SU-DHL-6 (cell line): ENCODE data around the gene S100A16.

ENCODE experiments used
- H2AFZ ChIP-seq: fragments of 200-600 bp; sonication (generic); 2 replicates; pipeline ENCODE4 v1.6.1; 2014; ENCODE audit warnings: low read depth, mild to moderate bottlenecking, moderate library complexity, mixed read lengths, antibody characterized with exemption, low read length; ENCODE audit not compliant: severe bottlenecking
- H3F3A ChIP-seq: fragments of 200-600 bp; shearing (Covaris generic); 2 replicates; pipeline ENCODE4 v1.6.0; 2016; ENCODE audit warnings: antibody characterized with exemption, mild to moderate bottlenecking; ENCODE audit not compliant: insufficient read depth
- H3K27ac ChIP-seq: fragments of 200-600 bp; sonication (generic); 2 replicates; pipeline ENCODE4 v1.5.1; 2016; ENCODE audit warnings: low read depth, mild to moderate bottlenecking, low read length, moderate library complexity, mixed read lengths
- H3K27me3 ChIP-seq: fragments of 200-600 bp; sonication (generic), shearing (Covaris generic); 2 replicates; pipeline ENCODE4 v1.6.0; 2014; ENCODE audit warnings: mild to moderate bottlenecking, low read length
- H3K36me3 ChIP-seq: fragments of 200-600 bp; sonication (generic); 2 replicates; pipeline ENCODE4 v1.6.1; 2014; ENCODE audit warnings: mild to moderate bottlenecking, low read length, mixed read lengths
- H3K4me2 ChIP-seq: fragments of 300-600, 200-600 bp; shearing (Covaris generic), sonication (generic); 2 replicates; pipeline ENCODE4 v1.6.0; 2014; ENCODE audit warnings: low read length, low read depth, mild to moderate bottlenecking; ENCODE audit not compliant: poor library complexity, severe bottlenecking
- H3K4me3 ChIP-seq: fragments of 200-600 bp; sonication (generic); 2 replicates; pipeline ENCODE4 v1.5.1; 2014; ENCODE audit warnings: antibody characterized with exemption, low read length, mild to moderate bottlenecking, mixed read lengths; ENCODE audit not compliant: insufficient read depth, poor library complexity, severe bottlenecking
- H3K79me2 ChIP-seq: fragments of 200-600 bp; sonication (generic); 2 replicates; pipeline ENCODE4 v1.6.1; 2014; ENCODE audit warnings: mild to moderate bottlenecking, low read length, moderate library complexity; ENCODE audit not compliant: insufficient read depth
- H3K9ac ChIP-seq: fragments of 200-600 bp; sonication (generic); 2 replicates; pipeline ENCODE4 v1.7.0; 2014; ENCODE audit warnings: mild to moderate bottlenecking, low read length
- H3K9me2 ChIP-seq: fragments of 200-600 bp; sonication (generic); replicated peaks from 2 replicates; pipeline ENCODE4 v1.6.1; 2014; ENCODE audit warnings: low read length; ENCODE audit not compliant: insufficient read depth
- H3K9me3 ChIP-seq: fragments of 200-600 bp; sonication (generic); 2 replicates; pipeline ENCODE4 v1.6.1; 2014; ENCODE audit warnings: low read length, mixed read lengths; ENCODE audit not compliant: insufficient read depth
- H4K20me1 ChIP-seq: fragments of 200-600 bp; sonication (generic); 2 replicates; pipeline ENCODE4 v1.6.1; 2014; ENCODE audit warnings: low read depth, mild to moderate bottlenecking, antibody characterized with exemption, low read length, moderate library complexity, mixed read lengths
- EZH2phosphoT487 ChIP-seq: fragments of 200-600 bp; sonication (generic), shearing (Covaris generic); conservative IDR thresholded peaks from 2 replicates; pipeline ENCODE4 v1.6.1; 2018; ENCODE audit warnings: mild to moderate bottlenecking, antibody characterized with exemption, low read length, moderate library complexity, mixed read lengths
- TF ChIP-seq, protein P1 (sequence below): fragments of 200-600 bp; sonication (generic); IDR thresholded peaks from one replicate; pipeline ENCODE4 v1.5.1; 2017; ENCODE audit warnings: antibody characterized with exemption, mild to moderate bottlenecking, low read length, moderate library complexity; ENCODE audit not compliant: insufficient read depth, poor library complexity, severe bottlenecking

The S100A16 gene

GRCh38 chr1:153616917-153617311 lies 4.0 kb upstream of the S100A16 start:
- H3K9me3 ChIP-seq = no peaks in the 10 kb centered on the region
- no peak overlapping the region for H3K4me3 ChIP-seq
- H3K9ac ChIP-seq = no peak overlapping the region
- H3K27me3 ChIP-seq = no peaks in the 10 kb centered on the region
- no peak overlapping the region for H3K4me2 ChIP-seq
- no peaks in the 10 kb centered on the region for H4K20me1 ChIP-seq
- TF ChIP-seq, protein P1, sequence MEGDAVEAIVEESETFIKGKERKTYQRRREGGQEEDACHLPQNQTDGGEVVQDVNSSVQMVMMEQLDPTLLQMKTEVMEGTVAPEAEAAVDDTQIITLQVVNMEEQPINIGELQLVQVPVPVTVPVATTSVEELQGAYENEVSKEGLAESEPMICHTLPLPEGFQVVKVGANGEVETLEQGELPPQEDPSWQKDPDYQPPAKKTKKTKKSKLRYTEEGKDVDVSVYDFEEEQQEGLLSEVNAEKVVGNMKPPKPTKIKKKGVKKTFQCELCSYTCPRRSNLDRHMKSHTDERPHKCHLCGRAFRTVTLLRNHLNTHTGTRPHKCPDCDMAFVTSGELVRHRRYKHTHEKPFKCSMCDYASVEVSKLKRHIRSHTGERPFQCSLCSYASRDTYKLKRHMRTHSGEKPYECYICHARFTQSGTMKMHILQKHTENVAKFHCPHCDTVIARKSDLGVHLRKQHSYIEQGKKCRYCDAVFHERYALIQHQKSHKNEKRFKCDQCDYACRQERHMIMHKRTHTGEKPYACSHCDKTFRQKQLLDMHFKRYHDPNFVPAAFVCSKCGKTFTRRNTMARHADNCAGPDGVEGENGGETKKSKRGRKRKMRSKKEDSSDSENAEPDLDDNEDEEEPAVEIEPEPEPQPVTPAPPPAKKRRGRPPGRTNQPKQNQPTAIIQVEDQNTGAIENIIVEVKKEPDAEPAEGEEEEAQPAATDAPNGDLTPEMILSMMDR = no peak
- no peak for TF ChIP-seq EZH2phosphoT487
- H3F3A ChIP-seq = no peaks in the 10 kb centered on the region
- no peak overlapping the region for H2AFZ ChIP-seq
- H3K36me3 ChIP-seq = no peaks in the 10 kb centered on the region
- no peaks in the 10 kb centered on the region for H3K79me2 ChIP-seq
- H3K27ac ChIP-seq = no peak overlapping the region
- no peaks in the 10 kb centered on the region for H3K9me2 ChIP-seq

- Histone ChIP-seq H2AFZ (no peak within 1 kb of the TSS), H3K9me2 (no peaks in the 10 kb centered on the region), H3K36me3 (no peaks in the 10 kb centered on the region), H3K4me3 (no peak within 1 kb of the TSS), H3K4me2 (no peak within 1 kb of the TSS), H3K9me3 (no peaks in the 10 kb centered on the region), H3K9ac (no peak within 1 kb of the TSS), H3K27me3 (no peaks in the 10 kb centered on the region), H3K27ac (no peak within 1 kb of the TSS), H3K79me2 (no peaks in the 10 kb centered on the region), H3F3A (no peaks in the 10 kb centered on the region), H4K20me1 (no peaks in the 10 kb centered on the region)
- TF ChIP-seq, protein P1 = no peak
- no peak for TF ChIP-seq EZH2phosphoT487
These were observed 3.4 kb upstream of the S100A16 start, which contains the start of gene S100A14 for GRCh38 chr1:153616144-153616916. S100A14 (minus strand) TSS chr1:153616325; CDS start chr1:153615858, 467 bp downstream.

DNA sequence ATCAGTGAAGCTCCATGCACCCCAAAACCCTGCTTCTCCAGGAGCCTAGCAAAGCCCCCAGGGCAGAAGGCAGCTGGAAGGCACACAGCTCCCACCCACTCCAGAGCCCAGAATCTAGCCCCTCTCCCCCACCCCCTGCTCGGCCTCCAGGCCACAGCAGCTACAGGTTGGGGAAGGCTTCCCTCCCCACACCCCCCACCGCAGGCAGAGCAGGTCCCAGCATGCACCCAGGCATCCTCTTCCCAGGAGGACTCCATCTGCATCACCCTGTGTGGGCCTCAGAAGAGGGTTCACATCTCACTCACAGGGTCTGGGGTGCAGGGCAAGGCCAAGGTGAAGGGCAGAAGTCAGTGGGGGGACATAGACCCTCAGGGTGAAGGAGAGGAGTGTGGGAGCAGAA lies 2.5 kb upstream of the S100A16 start:
- Histone ChIP-seq H3K4me2 (no peak overlapping the region), H3K9me3 (no peaks in the 10 kb centered on the region), H2AFZ (no peak overlapping the region), H4K20me1 (no peaks in the 10 kb centered on the region), H3K36me3 (no peaks in the 10 kb centered on the region), H3K27me3 (no peaks in the 10 kb centered on the region), H3K9me2 (no peaks in the 10 kb centered on the region), H3K9ac (no peak overlapping the region), H3F3A (no peaks in the 10 kb centered on the region), H3K4me3 (no peak overlapping the region), H3K79me2 (no peaks in the 10 kb centered on the region), H3K27ac (no peak overlapping the region)
- TF ChIP-seq, protein P1 = no peak
- no peak for TF ChIP-seq EZH2phosphoT487
